HEK293T (cell line): ENCODE results near the gene MBNL2.

Experiments used
- ARNT ChIP-seq: fragments of 450-650 bp; IDR thresholded peaks from 2 replicates; pipeline ENCODE4 v1.6.1; 2017; ENCODE audit warnings: mild to moderate bottlenecking
- BHLHE40 ChIP-seq: fragments of 450-650 bp; IDR thresholded peaks from 2 replicates; pipeline ENCODE4 v1.6.1; 2016; ENCODE audit warnings: mild to moderate bottlenecking, moderate library complexity, borderline replicate concordance
- CTBP1 ChIP-seq: fragments of 450-650 bp; IDR thresholded peaks from 2 replicates; pipeline ENCODE4 v1.6.1; 2016; ENCODE audit warnings: borderline replicate concordance
- ELF4 ChIP-seq: fragments of 450-650 bp; IDR thresholded peaks from 2 replicates; pipeline ENCODE4 v1.6.1; 2017; ENCODE audit warnings: antibody characterized with exemption
- FOXK2 ChIP-seq: fragments of 450-650 bp; IDR thresholded peaks from 2 replicates; pipeline ENCODE4 v1.6.1; 2016; ENCODE audit warnings: mild to moderate bottlenecking
- FOXM1 ChIP-seq: fragments of 450-650 bp; IDR thresholded peaks from 2 replicates; pipeline ENCODE4 v1.6.1; 2017; ENCODE audit warnings: mild to moderate bottlenecking, borderline replicate concordance
- HDGF ChIP-seq: fragments of 450-650 bp; IDR thresholded peaks from 2 replicates; pipeline ENCODE4 v1.6.1; 2017; ENCODE audit warnings: antibody characterized with exemption, borderline replicate concordance
- LEF1 ChIP-seq: fragments of 450-650 bp; IDR thresholded peaks from 2 replicates; pipeline ENCODE4 v1.6.1; 2017; ENCODE audit warnings: mild to moderate bottlenecking, borderline replicate concordance
- NFRKB ChIP-seq: fragments of 450-650 bp; IDR thresholded peaks from 2 replicates; pipeline ENCODE4 v1.6.1; 2016; ENCODE audit warnings: mild to moderate bottlenecking, moderate library complexity
- SP1 ChIP-seq: fragments of 450-650 bp; IDR thresholded peaks from 2 replicates; pipeline ENCODE4 v1.6.1; 2017
- SUZ12 ChIP-seq: fragments of 450-650 bp; IDR thresholded peaks from 2 replicates; pipeline ENCODE4 v1.6.1; 2016; ENCODE audit warnings: mild to moderate bottlenecking
- TARDBP ChIP-seq: fragments of 450-650 bp; IDR thresholded peaks from 2 replicates; pipeline ENCODE4 v1.6.1; 2016
- ZNF384 ChIP-seq: fragments of 450-650 bp; IDR thresholded peaks from 2 replicates; pipeline ENCODE4 v1.6.1; 2016
- TF ChIP-seq, protein P1 (sequence below): fragments of 450-650 bp; IDR thresholded peaks from 2 replicates; pipeline ENCODE4 v1.6.1; 2016

DNA sequence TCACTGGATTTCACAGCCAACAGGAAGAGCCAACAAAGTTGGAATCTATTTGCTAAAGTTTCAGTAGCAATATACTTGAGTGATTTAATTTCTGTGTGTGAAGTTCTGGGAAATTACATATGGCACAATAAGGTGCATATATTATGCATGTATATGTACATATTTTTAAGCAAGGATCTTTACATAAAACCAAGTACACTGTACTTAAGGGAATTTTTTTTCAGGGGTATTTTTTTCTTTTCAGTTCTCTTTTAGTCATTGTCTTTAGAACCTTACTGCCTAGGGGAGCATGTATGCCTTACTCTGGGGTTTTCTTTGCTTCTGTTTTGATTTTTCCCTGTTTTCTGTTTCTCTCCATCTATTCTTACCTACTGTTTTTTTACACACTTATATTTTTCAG, 219.2 kb downstream of the MBNL2 start:
- no peak for TF ChIP-seq BHLHE40
- TF ChIP-seq SUZ12: no peak
- no peak for TF ChIP-seq FOXM1
- no peak for TF ChIP-seq CTBP1
- no peak for TF ChIP-seq SP1
- TF ChIP-seq, protein P1, sequence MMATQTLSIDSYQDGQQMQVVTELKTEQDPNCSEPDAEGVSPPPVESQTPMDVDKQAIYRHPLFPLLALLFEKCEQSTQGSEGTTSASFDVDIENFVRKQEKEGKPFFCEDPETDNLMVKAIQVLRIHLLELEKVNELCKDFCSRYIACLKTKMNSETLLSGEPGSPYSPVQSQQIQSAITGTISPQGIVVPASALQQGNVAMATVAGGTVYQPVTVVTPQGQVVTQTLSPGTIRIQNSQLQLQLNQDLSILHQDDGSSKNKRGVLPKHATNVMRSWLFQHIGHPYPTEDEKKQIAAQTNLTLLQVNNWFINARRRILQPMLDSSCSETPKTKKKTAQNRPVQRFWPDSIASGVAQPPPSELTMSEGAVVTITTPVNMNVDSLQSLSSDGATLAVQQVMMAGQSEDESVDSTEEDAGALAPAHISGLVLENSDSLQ: no peak
- no peak for TF ChIP-seq TARDBP
- no peak for TF ChIP-seq HDGF
- TF ChIP-seq ZNF384: no peak
- TF ChIP-seq ELF4: no peak
- TF ChIP-seq NFRKB: no peak
- TF ChIP-seq LEF1: no peak
- no peak for TF ChIP-seq FOXK2
- no peak for TF ChIP-seq ARNT
